HepG2 (cell line): ENCODE measurements around the gene KLC4. TPM values are rescaled to one million over a fixed set of nuclear protein-coding genes. Genes with fewer than 3 reads are reported as not detected.

ENCODE experiments used
- E2F2 ChIP-seq: sonication (generic); formaldehyde crosslinking; IDR thresholded peaks from 2 replicates; pipeline ENCODE4 v1.4.0; 2020; ENCODE audit warnings: missing genetic modification reagents, borderline replicate concordance
- EEA1 ChIP-seq: sonication (generic); formaldehyde crosslinking; IDR thresholded peaks from 2 replicates; pipeline ENCODE4 v1.5.1; 2020; ENCODE audit warnings: mild to moderate bottlenecking, missing genetic modification reagents, borderline replicate concordance
- GABPB1 ChIP-seq: IDR thresholded peaks from 2 replicates; pipeline ENCODE4 v1.6.1; 2016; ENCODE audit warnings: mild to moderate bottlenecking, missing genetic modification reagents, moderate library complexity, missing compliant biosample characterization
- HCFC1 ChIP-seq: fragments of 150-350 bp; IDR thresholded peaks from 2 replicates; pipeline ENCODE4 v1.6.1; 2014; ENCODE audit warnings: low read depth, low read length
- HMGA1 ChIP-seq: sonication (generic); formaldehyde crosslinking; conservative IDR thresholded peaks from 2 replicates; pipeline ENCODE4 v1.4.0; 2020; ENCODE audit warnings: missing genetic modification reagents
- IRF2 ChIP-seq: IDR thresholded peaks from 2 replicates; pipeline ENCODE4 v1.6.1; 2018; ENCODE audit warnings: missing genetic modification reagents, missing compliant biosample characterization
- IRF9 ChIP-seq: sonication (generic); formaldehyde crosslinking; IDR thresholded peaks from 2 replicates; pipeline ENCODE4 v1.8.0; 2022; ENCODE audit warnings: missing genetic modification reagents, mild to moderate bottlenecking, borderline replicate concordance
- MATR3 ChIP-seq: sonication (generic); formaldehyde crosslinking; IDR thresholded peaks from 2 replicates; pipeline ENCODE4 v1.4.0; 2020; ENCODE audit warnings: missing genetic modification reagents
- NR3C1 ChIP-seq: sonication (generic); formaldehyde crosslinking; IDR thresholded peaks from 2 replicates; pipeline ENCODE4 v1.4.0; 2020; ENCODE audit warnings: missing genetic modification reagents
- PLSCR1 ChIP-seq: sonication (generic); formaldehyde crosslinking; IDR thresholded peaks from 2 replicates; pipeline ENCODE4 v1.5.0; 2020; ENCODE audit warnings: missing genetic modification reagents, mild to moderate bottlenecking, borderline replicate concordance
- TBL1XR1 ChIP-seq: fragments of 150-350 bp; IDR thresholded peaks from 2 replicates; pipeline ENCODE4 v1.6.1; 2014; ENCODE audit warnings: borderline replicate concordance, low read length; ENCODE audit not compliant: partially characterized antibody
- ZMAT3 ChIP-seq: sonication (generic); formaldehyde crosslinking; conservative IDR thresholded peaks from 2 replicates; pipeline ENCODE4 v1.7.0; 2021; ENCODE audit warnings: missing genetic modification reagents
- ZNF230 ChIP-seq: sonication (generic); formaldehyde crosslinking; IDR thresholded peaks from 2 replicates; pipeline ENCODE4 v1.4.0; 2020; ENCODE audit warnings: mild to moderate bottlenecking, missing genetic modification reagents
- ZNF296 ChIP-seq: sonication (generic); formaldehyde crosslinking; conservative IDR thresholded peaks from 2 replicates; pipeline ENCODE4 v1.5.0; 2020; ENCODE audit warnings: mild to moderate bottlenecking, missing genetic modification reagents
- ZNF343 ChIP-seq: sonication (generic); formaldehyde crosslinking; IDR thresholded peaks from 2 replicates; pipeline ENCODE4 v1.4.0; 2020; ENCODE audit warnings: mild to moderate bottlenecking, missing genetic modification reagents
- ZNF639 ChIP-seq: conservative IDR thresholded peaks from 2 replicates; pipeline ENCODE4 v1.6.1; 2018; ENCODE audit warnings: missing genetic modification reagents
- ZNF773 ChIP-seq: sonication (generic); formaldehyde crosslinking; IDR thresholded peaks from 2 replicates; pipeline ENCODE4 v1.4.0; 2020; ENCODE audit warnings: missing genetic modification reagents, borderline replicate concordance
- ZNF781 ChIP-seq: sonication (generic); formaldehyde crosslinking; IDR thresholded peaks from 2 replicates; pipeline ENCODE4 v1.5.1; 2020; ENCODE audit warnings: borderline replicate concordance, mild to moderate bottlenecking, missing genetic modification reagents; ENCODE audit errors: not compliant biosample characterization
- ZSCAN5A ChIP-seq: sonication (generic); formaldehyde crosslinking; IDR thresholded peaks from 2 replicates; pipeline ENCODE4 v1.8.0; 2022; ENCODE audit warnings: mild to moderate bottlenecking, missing genetic modification reagents, borderline replicate concordance
- polyA plus RNA-seq, 8 experiments: library from polyadenylated mRNA; depleted of rRNA in 3 of 8; stranded (reverse) in 7 of 8; unstranded in 1 of 8; fragments of >200 nt; fragmentation: Illumina TruSeq in 4 of 8; extraction: Trizol in 4 of 8; gene quantifications; 2 replicates each; pipeline versions ENCODE4 v1.2.1 to v1.2.3, GENCODE V29; 2011 to 2016; ENCODE audit warnings: low read depth in 4 of 8, missing spikeins in 1 of 8, mixed read lengths in 1 of 8; ENCODE audit not compliant: insufficient read depth in 1 of 8
- total RNA-seq, 5 experiments: library from RNA; depleted of rRNA; stranded (reverse); fragments of >200 nt; fragmentation: Illumina TruSeq; extraction: Trizol; gene quantifications; 2 replicates each; pipeline ENCODE4 v1.2.3, GENCODE V29; 2016; ENCODE audit warnings: low read depth in 1 of 5

Gene KLC4
- total and polyA plus RNA-seq, 2 of the 13 experiments (the other 11 are each of a cell fraction or from before 2014, with no cell fraction given) = 45.4 to 70.4 TPM

GRCh38 chr6:43089874-43090558 is 30.6 kb downstream of the KLC4 start (continued):
- TF ChIP-seq ZMAT3 (CRISPR knock-in tag) = 0 out of 2 replicates have a peak, but pooled peaks have one; percentile 31
- no peak for TF ChIP-seq HCFC1
- no peak for TF ChIP-seq TBL1XR1
- no peak for TF ChIP-seq ZNF773 (CRISPR knock-in tag)
- TF ChIP-seq ZNF781 (CRISPR knock-in tag) = peak; percentile 49
- no peak for TF ChIP-seq IRF9 (CRISPR knock-in tag)
- no peak for TF ChIP-seq GABPB1 (CRISPR knock-in tag)
- no peak for TF ChIP-seq HMGA1 (CRISPR knock-in tag)
- TF ChIP-seq EEA1 (CRISPR knock-in tag) = no peak
- no peak for TF ChIP-seq PLSCR1 (CRISPR knock-in tag)
- no peak for TF ChIP-seq ZNF230
- 0 out of 2 replicates have a peak, but pooled peaks have one; percentile 22 for TF ChIP-seq ZNF343 (CRISPR knock-in tag)
- TF ChIP-seq NR3C1 = no peak
- peak; percentile 63; the same call in 1 of the 2 replicates for TF ChIP-seq ZSCAN5A (CRISPR knock-in tag)
- TF ChIP-seq MATR3 (CRISPR knock-in tag) = no peak
- TF ChIP-seq ZNF296 (CRISPR knock-in tag) = no peak
- TF ChIP-seq IRF2 = peak; percentile 82; the same call in 1 of the 2 replicates
- 0 out of 2 replicates have a peak, but pooled peaks have one; percentile 23 for TF ChIP-seq ZNF639 (CRISPR knock-in tag)
- TF ChIP-seq E2F2 (CRISPR knock-in tag) = no peak
